NCI-H446 treated with DMSO at 0.1 percent for 48 hours (cell line): ENCODE data around the gene IKBKE.

Experiments used
- DNase-seq: peaks from one replicate; lab custom pipeline; 2025; lab: John Stamatoyannopoulos, UW

The IKBKE gene

DNA sequence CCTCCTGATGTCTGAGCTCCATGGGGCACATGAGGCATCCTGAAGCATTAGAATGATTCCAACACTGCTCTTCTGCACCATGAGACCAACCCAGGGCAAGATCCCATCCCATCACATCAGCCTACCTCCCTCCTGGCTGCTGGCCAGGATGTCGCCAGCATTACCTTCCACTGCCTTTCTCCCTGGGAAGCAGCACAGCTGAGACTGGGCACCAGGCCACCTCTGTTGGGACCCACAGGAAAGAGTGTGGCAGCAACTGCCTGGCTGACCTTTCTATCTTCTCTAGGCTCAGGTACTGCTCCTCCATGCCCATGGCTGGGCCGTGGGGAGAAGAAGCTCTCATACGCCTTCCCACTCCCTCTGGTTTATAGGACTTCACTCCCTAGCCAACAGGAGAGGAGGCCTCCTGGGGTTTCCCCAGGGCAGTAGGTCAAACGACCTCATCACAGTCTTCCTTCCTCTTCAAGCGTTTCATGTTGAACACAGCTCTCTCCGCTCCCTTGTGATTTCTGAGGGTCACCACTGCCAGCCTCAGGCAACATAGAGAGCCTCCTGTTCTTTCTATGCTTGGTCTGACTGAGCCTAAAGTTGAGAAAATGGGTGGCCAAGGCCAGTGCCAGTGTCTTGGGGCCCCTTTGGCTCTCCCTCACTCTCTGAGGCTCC is 26.0 kb downstream of the IKBKE start:
- DNase-seq: no peak

GRCh38 chr1:206497363-206497762 is 27.1 kb downstream of the IKBKE start:
- no peak for DNase-seq

GRCh38 chr1:206497774-206498173 is 27.5 kb downstream of the IKBKE start:
- DNase-seq: no peak

GRCh38 chr1:206498685-206499084 is 28.4 kb downstream of the IKBKE start:
- no peak for DNase-seq

DNA sequence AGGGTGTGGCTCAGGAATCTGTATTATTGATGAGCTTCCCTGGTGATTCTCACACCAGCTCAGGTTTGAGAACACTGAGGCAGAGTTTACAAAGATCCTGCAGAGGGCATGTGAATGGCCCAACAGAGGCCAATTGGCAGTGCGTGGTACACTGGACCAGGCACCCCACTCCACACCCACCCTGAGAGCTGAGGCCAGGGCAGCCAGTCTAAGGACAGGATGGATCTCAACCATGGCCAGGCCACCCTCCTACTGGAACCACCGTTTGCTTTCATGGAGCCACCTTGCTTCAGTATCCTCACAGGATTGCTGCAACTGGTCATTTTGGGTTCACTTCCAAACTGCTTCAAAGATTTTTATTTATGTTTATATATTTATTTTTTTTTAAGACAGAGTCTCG is 29.8 kb downstream of the IKBKE start:
- no peak for DNase-seq

- DNase-seq: no peak
These were observed 31.6 kb downstream of the IKBKE start for GRCh38 chr1:206501881-206502280.

- DNase-seq: no peak
These were observed 32.1 kb downstream of the IKBKE start for GRCh38 chr1:206502403-206502802.

DNA sequence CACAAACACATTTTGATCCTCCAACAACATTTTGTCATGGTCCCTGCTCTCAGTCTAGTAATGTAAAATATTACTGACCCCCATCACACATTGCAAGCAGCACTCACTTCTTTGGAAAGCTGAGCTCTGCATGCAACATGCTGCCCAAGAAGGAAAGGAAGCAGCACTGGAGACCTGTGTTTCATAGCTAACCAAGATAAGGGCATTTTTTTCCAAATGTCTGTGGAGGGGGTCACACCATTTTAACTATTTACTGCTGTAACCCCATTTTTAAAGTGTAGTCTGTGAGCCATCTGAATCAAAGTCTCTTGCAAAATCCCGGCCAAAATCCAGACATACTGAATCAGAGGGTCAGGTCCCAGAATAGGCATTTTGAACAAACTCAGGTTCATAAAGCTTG is 32.5 kb downstream of the IKBKE start:
- DNase-seq: no peak

- no peak for DNase-seq
These were observed 33.5 kb downstream of the IKBKE start for GRCh38 chr1:206503591-206504362.

- DNase-seq: no peak
These were observed 34.1 kb downstream of the IKBKE start for GRCh38 chr1:206504363-206504713.

DNA sequence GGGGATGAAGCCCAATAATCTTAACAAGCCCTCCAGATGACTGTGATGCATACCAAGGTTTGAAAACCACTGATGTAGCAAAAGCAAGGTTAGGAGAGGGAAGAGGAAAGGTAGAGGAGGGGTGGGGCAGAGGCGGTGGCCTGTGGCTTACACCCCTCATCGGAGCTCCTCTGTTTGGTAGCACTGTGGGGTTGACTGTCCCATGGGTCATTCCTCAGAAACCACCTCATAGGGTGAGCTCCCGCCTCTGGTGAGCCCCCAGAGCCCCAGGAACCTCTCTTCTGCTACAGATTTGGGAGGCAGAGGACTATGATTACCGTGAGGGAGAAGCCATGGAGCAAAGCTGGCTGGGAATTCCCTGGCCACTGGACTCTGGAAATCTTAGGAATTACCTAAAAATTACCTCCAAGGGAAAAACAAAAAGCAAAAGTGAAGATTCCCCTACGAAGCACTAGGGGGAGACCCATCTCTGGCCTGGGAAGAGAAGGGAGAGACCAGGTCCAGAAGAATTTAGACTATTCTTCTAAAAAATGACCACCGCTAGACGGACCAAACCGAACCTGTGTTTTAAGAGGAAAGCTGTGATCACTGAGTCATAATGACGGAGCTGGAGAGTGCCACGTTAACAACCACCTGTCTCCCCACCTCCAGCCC is 35.6 kb downstream of the IKBKE start:
- DNase-seq: no peak

DNA sequence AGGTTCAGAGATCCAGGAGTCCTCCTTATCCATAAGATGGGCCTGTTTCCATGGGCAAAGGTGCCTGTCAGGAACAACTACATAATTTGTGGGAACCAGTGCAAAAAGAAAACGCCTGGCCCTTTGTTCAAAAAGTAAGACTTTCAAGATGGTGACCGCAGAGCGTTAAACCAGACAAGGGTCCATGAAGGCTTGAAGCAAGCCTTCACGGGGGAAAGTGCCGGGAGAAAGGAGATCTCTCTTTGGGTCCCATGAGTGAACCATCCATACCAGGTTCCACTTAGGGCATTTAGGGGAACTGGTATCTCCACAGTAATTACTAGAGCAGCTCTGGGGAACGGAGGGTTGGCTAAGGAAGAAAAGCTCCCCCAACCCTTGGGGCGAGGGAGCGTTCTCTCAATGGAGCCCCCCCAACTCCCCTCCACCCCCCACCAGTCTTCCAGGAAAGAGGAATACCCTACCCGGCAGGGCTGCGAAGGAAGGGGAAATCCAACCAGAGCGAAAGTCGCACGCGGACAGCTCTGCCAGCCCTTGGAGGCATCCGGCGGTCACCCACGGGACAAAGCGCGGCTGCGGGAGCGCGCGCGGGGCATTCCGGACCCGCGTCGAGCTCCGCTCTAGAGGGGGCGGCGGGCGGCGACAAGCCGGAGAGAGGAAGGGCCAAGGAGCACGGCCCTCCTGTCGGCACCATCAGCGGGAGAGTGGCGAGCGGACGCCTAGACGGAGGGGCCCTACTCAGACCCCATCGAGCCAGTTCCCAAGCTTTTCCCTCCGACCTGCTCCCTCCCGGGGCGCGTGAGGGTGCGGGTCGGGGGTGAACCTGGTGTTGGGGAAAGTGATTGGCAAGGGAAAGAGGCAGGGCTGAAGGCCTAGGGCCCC is 36.4 kb downstream of the IKBKE start:
- DNase-seq: no peak

DNA sequence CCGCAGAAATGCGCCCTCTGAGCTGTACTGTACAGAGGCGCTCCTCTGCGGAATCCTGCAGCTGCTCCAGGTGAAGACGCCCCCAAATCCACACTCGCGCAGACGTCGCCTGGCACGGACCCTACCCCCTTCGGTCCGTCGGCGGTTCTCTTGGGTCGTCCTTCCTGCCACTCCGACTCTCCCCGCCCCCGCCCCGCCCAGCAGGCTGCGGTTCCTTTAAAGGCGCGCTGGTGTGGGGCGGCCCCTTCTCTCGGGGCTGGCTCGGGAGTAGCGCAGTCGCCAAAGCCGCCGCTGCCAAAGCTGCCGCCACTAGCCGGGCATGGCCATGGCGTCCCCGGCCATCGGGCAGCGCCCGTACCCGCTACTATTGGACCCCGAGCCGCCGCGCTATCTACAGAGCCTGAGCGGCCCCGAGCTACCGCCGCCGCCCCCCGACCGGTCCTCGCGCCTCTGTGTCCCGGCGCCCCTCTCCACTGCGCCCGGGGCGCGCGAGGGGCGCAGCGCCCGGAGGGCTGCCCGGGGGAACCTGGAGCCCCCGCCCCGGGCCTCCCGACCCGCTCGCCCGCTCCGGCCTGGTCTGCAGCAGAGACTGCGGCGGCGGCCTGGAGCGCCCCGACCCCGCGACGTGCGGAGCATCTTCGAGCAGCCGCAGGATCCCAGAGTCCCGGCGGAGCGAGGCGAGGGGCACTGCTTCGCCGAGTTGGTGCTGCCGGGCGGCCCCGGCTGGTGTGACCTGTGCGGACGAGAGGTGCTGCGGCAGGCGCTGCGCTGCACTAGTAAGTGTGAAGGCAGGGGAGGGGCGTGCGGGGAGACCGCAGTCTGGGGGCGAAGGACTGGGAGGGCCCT is 37.2 kb downstream of the IKBKE start, which contains the start of gene RASSF5:
Gene RASSF5, plus strand, starts transcription at position 248 of the 846 bp plus-strand sequence. Its CDS starts 72 bp downstream, at position 320.
- no peak for DNase-seq

- DNase-seq: no peak
These were observed 38.0 kb downstream of the IKBKE start for GRCh38 chr1:206508130-206508889.

GRCh38 chr1:206508956-206509355 is 38.7 kb downstream of the IKBKE start:
- DNase-seq: no peak

GRCh38 chr1:206509612-206510257 is 39.5 kb downstream of the IKBKE start:
- no peak for DNase-seq

DNA sequence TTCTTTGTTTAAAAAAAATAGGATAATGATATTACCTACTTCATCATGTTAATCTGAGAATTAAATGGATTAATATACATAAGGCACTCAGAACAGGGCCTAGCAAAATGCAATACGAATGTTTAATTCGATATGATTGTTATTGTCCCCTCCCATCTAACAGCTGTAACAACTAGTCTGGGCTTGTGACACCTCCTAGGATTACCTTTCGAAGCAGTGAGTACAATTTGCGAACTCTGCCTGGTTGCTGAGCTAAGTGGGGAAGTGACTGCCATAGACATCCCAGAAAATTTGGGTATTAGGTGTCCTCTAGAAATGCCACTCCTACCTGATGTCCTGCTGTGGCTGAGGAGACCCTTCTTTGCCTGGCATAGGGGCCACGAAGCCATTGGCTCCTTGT is 40.1 kb downstream of the IKBKE start:
- DNase-seq: no peak

DNA sequence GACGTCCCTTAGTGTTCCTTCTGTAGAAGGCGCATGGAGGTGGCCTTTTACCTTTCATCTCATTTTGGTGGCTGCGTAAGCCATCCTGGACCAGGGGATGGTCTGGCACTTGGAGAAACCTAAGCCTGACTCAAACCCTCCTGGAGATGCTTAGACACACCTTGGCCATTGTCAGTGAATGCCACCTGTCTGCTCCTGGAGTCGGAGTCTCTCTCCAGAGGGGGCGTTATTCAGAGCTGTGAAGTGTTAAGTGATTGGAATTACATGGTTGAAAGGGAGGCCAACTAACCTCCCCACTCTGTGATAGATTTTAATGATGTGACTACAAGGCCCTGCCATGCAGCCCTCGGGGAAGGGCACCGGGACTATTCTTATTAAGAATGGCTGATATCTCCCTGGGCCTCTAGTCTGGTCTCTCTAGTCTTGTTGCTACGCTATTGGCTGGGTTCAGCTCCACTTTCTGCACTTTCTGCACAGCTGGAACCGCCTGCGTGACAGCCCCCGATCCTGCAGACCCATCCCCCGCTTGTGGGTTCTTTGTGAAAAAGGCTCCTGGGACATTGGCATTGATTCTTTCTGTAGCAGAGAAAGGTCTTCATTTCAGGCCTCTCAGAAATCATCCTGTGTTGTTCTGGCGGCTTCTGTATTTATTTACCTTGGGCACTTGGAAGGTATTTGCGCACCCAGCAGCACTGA is 41.2 kb downstream of the IKBKE start:
- no peak for DNase-seq
